Thoracic aorta (tissue), 2 donors: ENCODE data around the gene DLG4. TPM values are rescaled to one million over a fixed set of nuclear protein-coding genes. Genes with fewer than 3 reads are reported as not detected.

Experiments used
- ATAC-seq: fragments of 150-250 bp; one replicate; pipeline ENCODE4 v1.8.0; 2017; ENCODE audit warnings: low read depth; ENCODE audit not compliant: insufficient number of reproducible peaks, low FRiP score
- DNase-seq: peaks from one replicate; pipeline ENCODE4 v3.0.0-alpha.2; 2020; ENCODE audit warnings: low spot score
- H3K27ac ChIP-seq, 2 donors: fragments of 200-600 bp; sonication (generic); 1 replicate in 1 of 2; 2 replicates in 1 of 2; pipeline ENCODE4 v1.5.1; 2016; ENCODE audit warnings: mild to moderate bottlenecking in 2 of 2, moderate library complexity in 2 of 2
- H3K27me3 ChIP-seq: fragments of 200-600 bp; sonication (generic); replicated peaks from 2 replicates; pipeline ENCODE4 v1.6.0; 2016; ENCODE audit warnings: mild to moderate bottlenecking; ENCODE audit not compliant: insufficient read depth
- H3K36me3 ChIP-seq: fragments of 200-600 bp; sonication (generic); one replicate; pipeline ENCODE4 v1.5.1; 2016
- H3K4me1 ChIP-seq, 2 donors: fragments of 200-600 bp; sonication (generic); 1 replicate in 1 of 2; 2 replicates in 1 of 2; pipeline versions ENCODE4 v1.5.1 to v1.6.0; 2016; ENCODE audit warnings: low read depth in 2 of 2, mild to moderate bottlenecking in 1 of 2; ENCODE audit not compliant: control insufficient read depth in 1 of 2
- H3K4me3 ChIP-seq: fragments of 200-600 bp; sonication (generic); 2 replicates; pipeline ENCODE4 v1.5.1; 2016; ENCODE audit warnings: mild to moderate bottlenecking
- H3K9me3 ChIP-seq: fragments of 200-600 bp; sonication (generic); 2 replicates; pipeline ENCODE4 v1.5.1; 2016
- CTCF ChIP-seq: fragments of 200-600 bp; sonication (generic); IDR thresholded peaks from one replicate; pipeline ENCODE4 v1.5.1; 2019; ENCODE audit warnings: antibody characterized with exemption
- total RNA-seq, 2 donors: library from RNA; depleted of rRNA; stranded (reverse); fragments of >200 nt; gene quantifications; one replicate each; pipeline versions ENCODE4 v1.1.0 to v1.2.3, GENCODE V29; 2016

DLG4 gene
- total RNA-seq, 2 donors from 2014 or later: 14.0 to 14.8 TPM

- H3K4me3 ChIP-seq: peak within 1 kb of the TSS; percentile 98
- TF ChIP-seq CTCF: no peak
- peaks cover 18 to 36% of the 10 kb centered on the region in 2 donors for H3K4me1 ChIP-seq
- ATAC-seq (peak; percentile 52), DNase-seq (peak; percentile 85)
- H3K9me3 ChIP-seq: no peaks in the 10 kb centered on the region
- H3K36me3 ChIP-seq: peaks cover 12% of the 10 kb centered on the region
- H3K27me3 ChIP-seq: no peaks in the 10 kb centered on the region
- peak within 1 kb of the TSS; percentile 99 for H3K27ac ChIP-seq
These were observed 32.8 kb upstream of the DLG4 start, which contains the start of gene ELP5 for GRCh38 chr17:7252176-7253043. Gene ELP5 (plus strand): TSS chr17:7252215. CDS start chr17:7252551, 336 bp downstream.

- H3K9me3 ChIP-seq: no peaks in the 10 kb centered on the region
- peaks cover 13% of the 10 kb centered on the region for H3K36me3 ChIP-seq
- peaks cover 18 to 36% of the 10 kb centered on the region in 2 donors for H3K4me1 ChIP-seq
These were observed 32.1 kb upstream of the DLG4 start, which contains the start of gene CTDNEP1 for GRCh38 chr17:7251661-7252175. Gene CTDNEP1 (minus strand): TSS chr17:7251734. CDS start chr17:7251296, 438 bp downstream.

GRCh38 chr17:7250695-7251627, 31.3 kb upstream of the DLG4 start:
- Histone ChIP-seq H3K36me3 (peaks cover 18% of the 10 kb centered on the region), H3K4me1 (peaks cover 18 to 36% of the 10 kb centered on the region in 2 donors), H3K27ac (peak overlapping the region; percentile 99), H3K27me3 (no peaks in the 10 kb centered on the region), H3K9me3 (no peaks in the 10 kb centered on the region), H3K4me3 (peak overlapping the region; percentile 98)
- ATAC-seq: no peak
- no peak for DNase-seq
- no peak for TF ChIP-seq CTCF

More at GRCh38 chr17:7251661-7252175, 32.1 kb upstream of the DLG4 start, which contains the start of gene CTDNEP1:
- TF ChIP-seq CTCF: no peak
- ATAC-seq (peak; percentile 98), DNase-seq (peak; percentile 94)
- peak within 1 kb of the TSS; percentile 99 for H3K27ac ChIP-seq
- H3K4me3 ChIP-seq: peak within 1 kb of the TSS; percentile 98
- H3K27me3 ChIP-seq: no peaks in the 10 kb centered on the region

- DNase-seq (no peak), ATAC-seq (no peak)
- no peak for TF ChIP-seq CTCF
- Histone ChIP-seq H3K27ac (no peak overlapping the region), H3K27me3 (no peaks in the 10 kb centered on the region), H3K4me1 (peaks cover 18 to 36% of the 10 kb centered on the region in 2 donors), H3K36me3 (peaks cover 16% of the 10 kb centered on the region), H3K9me3 (no peaks in the 10 kb centered on the region), H3K4me3 (peak overlapping the region; percentile 98)
These were observed 30.2 kb upstream of the DLG4 start for GRCh38 chr17:7249830-7250229.
